Stimulated activated naive CD8-positive, alpha-beta T cell treated with anti-CD3 and anti-CD28 coated beads, Interleukin-15, amount 100 ng/mL, for 72 hours (primary cell): ENCODE measurements around the gene GRWD1.

Source experiments
- ATAC-seq: fragments of 150-1000 bp; cut with Tn5 transposase; 2 replicates; pipeline ENCODE4 v1.10.0; 2021; ENCODE audit warnings: mild to moderate bottlenecking, moderate library complexity
- DNase-seq, 2 donors: peaks; one replicate each; pipeline ENCODE4 v3.0.0; 2021 to 2022
- H3K27ac Mint-ChIP-seq, 2 donors: one replicate each; pipeline ENCODE4 v1.8.0; 2022; ENCODE audit warnings: mild to moderate bottlenecking in 2 of 2, mixed read lengths in 2 of 2, moderate library complexity in 2 of 2
- H3K27me3 Mint-ChIP-seq: one replicate; pipeline ENCODE4 v1.8.0; 2022; ENCODE audit warnings: mixed read lengths
- H3K4me1 Mint-ChIP-seq: one replicate; pipeline ENCODE4 v1.8.0; 2022; ENCODE audit warnings: mild to moderate bottlenecking, mixed read lengths
- H3K4me3 Mint-ChIP-seq, 2 donors: one replicate each; pipeline ENCODE4 v1.8.0; 2022; ENCODE audit warnings: mild to moderate bottlenecking in 2 of 2, mixed read lengths in 2 of 2, moderate library complexity in 1 of 2
- H3K9me3 Mint-ChIP-seq, 2 donors: one replicate each; pipeline ENCODE4 v1.8.0; 2022; ENCODE audit warnings: mixed read lengths in 2 of 2

GRWD1 gene

DNA sequence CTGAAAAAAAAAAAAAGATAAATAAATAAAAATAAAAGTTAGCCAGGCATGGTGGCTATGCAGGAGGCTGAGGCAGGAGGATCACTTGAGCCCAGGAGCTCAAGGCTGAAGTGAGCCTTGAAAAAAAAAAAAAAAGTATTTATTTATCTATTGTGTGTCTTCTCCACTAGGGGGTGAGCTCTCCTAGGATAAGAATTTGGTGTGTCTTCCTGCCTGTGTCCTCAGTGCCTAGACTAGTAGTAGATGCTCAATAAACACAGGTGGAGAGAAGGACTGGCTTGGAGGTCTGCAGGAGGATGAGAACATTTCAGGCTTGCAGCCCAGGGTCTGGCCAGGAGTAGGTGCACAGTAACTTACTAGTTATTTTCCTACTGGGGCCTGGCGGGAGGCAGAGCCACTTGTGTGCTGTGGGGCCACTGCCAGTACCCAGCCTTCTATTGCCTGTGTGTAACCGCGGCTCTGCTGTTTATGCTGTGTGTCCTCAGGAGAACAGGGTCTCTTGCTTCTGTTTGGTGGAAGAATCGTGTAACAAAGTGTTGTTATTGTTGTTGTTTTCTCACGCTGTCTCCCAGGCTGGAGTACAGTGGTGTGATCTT is 60.5 kb downstream of the GRWD1 start:
- ATAC-seq: peak; percentile 42
- Mint-ChIP-seq H3K4me3 (no peak overlapping the region), H3K4me1 (peaks cover 30% of the 10 kb centered on the region), H3K9me3 (no peaks in the 10 kb centered on the region), H3K27me3 (no peaks in the 10 kb centered on the region), H3K27ac (peak overlapping the region in 1 of 2 donors; percentile 35)
- DNase-seq: no peak
